Smooth muscle cell (in vitro differentiated cells): ENCODE measurements around the gene NTPCR. TPM values are rescaled to one million over a fixed set of nuclear protein-coding genes. Genes with fewer than 3 reads are reported as not detected.

ENCODE experiments used
- DNase-seq: peaks from one replicate; lab custom pipeline; 2025; ENCODE audit not compliant: unreplicated experiment; lab: John Stamatoyannopoulos, UW
- H2AFZ ChIP-seq: fragments of 200-600 bp; sonication (generic); 2 replicates; pipeline ENCODE4 v1.6.0; 2016; ENCODE audit warnings: antibody characterized with exemption, low read depth, mild to moderate bottlenecking
- H3F3A ChIP-seq: fragments of 200-600 bp; sonication (generic); 2 replicates; pipeline ENCODE4 v1.6.0; 2017; ENCODE audit warnings: antibody characterized with exemption, low read depth
- H3K27ac ChIP-seq: fragments of 200-600 bp; sonication (generic); 2 replicates; pipeline ENCODE4 v1.5.1; 2016; ENCODE audit warnings: low read depth, mild to moderate bottlenecking
- H3K27me3 ChIP-seq: fragments of 200-600 bp; sonication (generic); 2 replicates; pipeline ENCODE4 v1.6.1; 2016; ENCODE audit warnings: low read depth, mild to moderate bottlenecking
- H3K36me3 ChIP-seq: fragments of 200-600 bp; sonication (generic); 2 replicates; pipeline ENCODE4 v1.5.1; 2016; ENCODE audit warnings: low read depth
- H3K4me1 ChIP-seq: fragments of 200-600 bp; sonication (generic); 2 replicates; pipeline ENCODE4 v1.5.1; 2016; ENCODE audit warnings: low read depth
- H3K4me2 ChIP-seq: fragments of 200-600 bp; sonication (generic); 2 replicates; pipeline ENCODE4 v1.6.0; 2016; ENCODE audit warnings: mild to moderate bottlenecking
- H3K4me3 ChIP-seq: fragments of 200-600 bp; sonication (generic); 2 replicates; pipeline ENCODE4 v1.5.1; 2016; ENCODE audit warnings: mild to moderate bottlenecking
- H3K79me2 ChIP-seq: fragments of 200-600 bp; sonication (generic); 2 replicates; pipeline ENCODE4 v1.6.0; 2016; ENCODE audit warnings: low read depth, mild to moderate bottlenecking
- H3K9ac ChIP-seq: fragments of 200-600 bp; sonication (generic); 2 replicates; pipeline ENCODE4 v1.6.0; 2016; ENCODE audit warnings: low read depth
- H3K9me3 ChIP-seq: fragments of 200-600 bp; sonication (generic); replicated peaks from 2 replicates; pipeline ENCODE4 v1.5.1; 2016; ENCODE audit warnings: low read depth
- H4K20me1 ChIP-seq: fragments of 200-600 bp; sonication (generic); 2 replicates; pipeline ENCODE4 v1.6.0; 2016; ENCODE audit warnings: low read depth
- CTCF ChIP-seq: fragments of 200-600 bp; sonication (generic); IDR thresholded peaks from 2 replicates; pipeline ENCODE4 v1.5.1; 2017; ENCODE audit warnings: borderline replicate concordance, mild to moderate bottlenecking, antibody characterized with exemption; ENCODE audit not compliant: insufficient read depth, poor library complexity, severe bottlenecking
- WGBS: methylation state at CpG from one replicate; pipeline ENCODE4 v1.1.7; 2016; ENCODE audit warnings: low lambda C conversion rate; 5-methylcytosine and 5-hydroxymethylcytosine counted together
- polyA plus RNA-seq: library from polyadenylated mRNA; unstranded; fragments of >200 nt; fragmentation: Nextera tagmentation; extraction: Ambion mirVana; gene quantifications from 2 replicates; pipeline ENCODE4 v1.2.1, GENCODE V29; 2016
- total RNA-seq: library from RNA; depleted of rRNA; stranded (reverse); fragments of >200 nt; gene quantifications from 2 replicates; pipeline ENCODE4 v1.2.3, GENCODE V29; 2014

The NTPCR gene
- total and polyA plus RNA-seq, 2 experiments from 2014 or later: 39.2 to 54.3 TPM

GRCh38 chr1:232952514-232953499 is 2.4 kb downstream of the NTPCR start:
- peak overlapping the region; percentile 55 for H3K4me2 ChIP-seq
- H3K36me3 ChIP-seq: peaks cover 3% of the 10 kb centered on the region
- DNase-seq: no peak
- 74% methylated on average over 2 of the region's 2 CpGs for WGBS
- no peaks in the 10 kb centered on the region for H4K20me1 ChIP-seq
- H3K9ac ChIP-seq: no peak overlapping the region
- H3K9me3 ChIP-seq: no peaks in the 10 kb centered on the region
- H3F3A ChIP-seq: no peaks in the 10 kb centered on the region
- peaks cover 17% of the 10 kb centered on the region for H3K4me1 ChIP-seq
- H3K79me2 ChIP-seq: peaks cover 4% of the 10 kb centered on the region
- H3K4me3 ChIP-seq: no peak overlapping the region
- no peaks in the 10 kb centered on the region for H3K27me3 ChIP-seq
- no peak overlapping the region for H2AFZ ChIP-seq
- H3K27ac ChIP-seq: no peak overlapping the region
- TF ChIP-seq CTCF: peak; percentile 56

DNA sequence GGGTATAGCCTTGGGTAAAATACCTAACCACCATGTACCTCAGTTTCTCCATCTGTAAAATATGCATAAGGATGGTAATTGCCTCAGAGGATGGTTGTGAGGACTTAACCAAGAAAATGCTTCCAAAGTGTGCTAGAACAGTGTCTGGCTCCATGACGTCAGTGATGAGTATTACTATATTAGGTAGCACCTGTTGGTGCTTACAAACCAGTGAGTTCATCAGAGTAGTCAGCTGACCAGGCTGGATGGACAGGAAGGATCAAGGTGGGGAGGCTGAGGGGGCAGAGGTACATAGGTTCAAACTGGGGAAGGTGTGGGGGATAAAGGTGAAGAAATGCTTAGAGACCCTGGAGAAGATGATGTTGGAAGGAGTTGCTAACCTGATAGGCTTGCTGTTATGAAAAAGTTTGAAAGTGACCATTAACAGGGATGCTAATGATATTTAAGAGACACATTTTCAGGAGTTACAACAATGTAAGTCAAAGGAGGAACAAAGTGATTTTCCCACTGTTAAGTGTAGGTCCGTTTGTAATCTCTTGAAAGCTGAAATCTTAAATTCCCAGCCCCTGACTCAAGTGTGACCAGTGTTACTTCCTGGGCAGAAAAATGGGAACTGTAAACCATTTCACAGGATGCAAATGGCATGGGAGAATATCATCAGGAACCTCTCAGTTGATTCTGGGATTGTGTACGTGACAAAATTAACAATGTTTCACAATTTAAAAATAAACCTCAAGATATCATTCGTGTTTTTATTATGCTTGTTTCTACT is 4.4 kb downstream of the NTPCR start:
- no peak for DNase-seq
- Histone ChIP-seq H3K27ac (no peak overlapping the region), H3K4me2 (no peak overlapping the region), H3K4me3 (no peak overlapping the region), H3K9ac (no peak overlapping the region), H3K36me3 (peaks cover 9% of the 10 kb centered on the region), H3K4me1 (peaks cover 17% of the 10 kb centered on the region), H3K27me3 (no peaks in the 10 kb centered on the region), H3K9me3 (no peaks in the 10 kb centered on the region), H4K20me1 (no peaks in the 10 kb centered on the region), H2AFZ (no peak overlapping the region), H3K79me2 (peaks cover 4% of the 10 kb centered on the region), H3F3A (no peaks in the 10 kb centered on the region)
- no peak for TF ChIP-seq CTCF
- WGBS: 64% methylated on average over 4 of the region's 4 CpGs

DNA sequence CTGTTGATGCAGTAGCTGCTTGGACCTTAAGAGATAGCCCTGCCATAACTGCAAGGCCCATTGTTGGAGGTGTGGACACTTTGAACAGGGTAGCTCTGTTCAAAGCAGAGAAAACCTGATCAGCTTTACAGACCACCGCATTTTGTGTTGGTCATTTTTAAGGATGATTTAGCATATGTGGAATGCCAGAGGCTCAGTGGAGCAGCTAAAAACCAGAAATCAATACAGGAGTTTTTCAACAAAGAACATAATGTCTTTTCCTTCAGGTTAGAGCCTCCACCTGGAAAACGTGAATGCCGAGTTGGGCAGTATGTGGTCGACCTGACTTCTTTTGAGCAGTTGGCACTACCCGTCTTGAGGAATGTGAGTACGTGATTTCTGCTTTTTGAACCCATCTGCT is 5.7 kb downstream of the NTPCR start:
- Histone ChIP-seq H3K27me3 (no peaks in the 10 kb centered on the region), H3K9me3 (no peaks in the 10 kb centered on the region), H3F3A (no peaks in the 10 kb centered on the region), H3K79me2 (peaks cover 4% of the 10 kb centered on the region), H3K36me3 (peaks cover 9% of the 10 kb centered on the region), H3K4me1 (peaks cover 17% of the 10 kb centered on the region), H4K20me1 (no peaks in the 10 kb centered on the region), H2AFZ (no peak overlapping the region), H3K27ac (no peak overlapping the region), H3K4me2 (no peak overlapping the region), H3K4me3 (no peak overlapping the region), H3K9ac (no peak overlapping the region)
- no peak for DNase-seq
- WGBS: 95% methylated on average over 6 of the region's 6 CpGs
- no peak for TF ChIP-seq CTCF
